Measurements from ENCODE around the gene GRIK1.

GRIK1 gene

DNA sequence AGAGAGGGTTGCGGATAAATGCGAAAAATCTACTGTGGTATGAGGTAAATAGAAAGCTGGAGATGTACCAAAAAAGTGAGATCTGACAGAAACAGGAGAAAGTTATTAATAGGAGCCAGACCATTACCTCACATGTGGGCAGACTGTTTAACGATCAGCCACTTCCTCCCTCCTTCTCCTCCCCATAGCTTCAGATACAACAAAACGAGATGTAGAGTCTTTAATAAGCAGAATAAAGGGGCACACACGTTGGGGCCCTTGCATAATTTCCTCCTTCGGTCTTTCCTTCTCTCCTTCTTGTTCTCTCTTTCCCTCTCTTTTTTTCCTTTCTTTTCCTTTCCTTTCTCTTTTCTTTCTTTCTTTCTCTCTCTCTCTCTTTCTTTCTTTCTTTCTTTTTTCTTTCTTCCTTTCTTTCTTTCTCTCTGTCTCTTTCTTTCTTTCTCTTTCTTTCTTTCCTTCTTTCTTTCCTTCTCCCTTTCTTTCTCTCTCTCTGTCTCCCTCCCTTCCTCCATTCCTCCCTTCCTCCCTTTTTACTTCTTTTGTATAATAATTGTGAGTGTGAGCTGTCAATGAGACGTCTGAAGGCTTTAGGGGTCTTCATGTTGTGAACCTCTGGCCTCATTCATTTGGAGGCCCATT is 242.1 kb downstream of the GRIK1 start:
- no peaks in the 10 kb centered on the region for H3K36me3 ChIP-seq (ENCODE audit: control insufficient read depth, insufficient read depth, low read length)
- no peak for TF ChIP-seq CTCF (IDR thresholded peaks at IDR 0.05; ENCODE audit: insufficient read depth, low read length, poor library complexity, severe bottlenecking)
- DNase-seq (ENCODE audit: extremely low read depth, insufficient read length): peak; percentile 26
- no peak overlapping the region for H3K4me3 ChIP-seq (replicated peaks; ENCODE audit: low read depth, low read length)
- no peaks in the 10 kb centered on the region for H3K27me3 ChIP-seq (replicated peaks; ENCODE audit: control insufficient read depth, insufficient read depth, low read length)

- no peaks in the 10 kb centered on the region for H3K27me3 ChIP-seq (replicated peaks; ENCODE audit: control insufficient read depth, insufficient read depth, low read length)
- no peak overlapping the region for H3K4me3 ChIP-seq (replicated peaks; ENCODE audit: low read depth, low read length)
- DNase-seq (ENCODE audit: extremely low read depth, insufficient read length): no peak
- TF ChIP-seq CTCF (IDR thresholded peaks at IDR 0.05; ENCODE audit: insufficient read depth, low read length, poor library complexity, severe bottlenecking): no peak
- H3K36me3 ChIP-seq (ENCODE audit: control insufficient read depth, insufficient read depth, low read length): no peaks in the 10 kb centered on the region
These were observed 242.9 kb downstream of the GRIK1 start for GRCh38 chr21:29696937-29697336.

DNA sequence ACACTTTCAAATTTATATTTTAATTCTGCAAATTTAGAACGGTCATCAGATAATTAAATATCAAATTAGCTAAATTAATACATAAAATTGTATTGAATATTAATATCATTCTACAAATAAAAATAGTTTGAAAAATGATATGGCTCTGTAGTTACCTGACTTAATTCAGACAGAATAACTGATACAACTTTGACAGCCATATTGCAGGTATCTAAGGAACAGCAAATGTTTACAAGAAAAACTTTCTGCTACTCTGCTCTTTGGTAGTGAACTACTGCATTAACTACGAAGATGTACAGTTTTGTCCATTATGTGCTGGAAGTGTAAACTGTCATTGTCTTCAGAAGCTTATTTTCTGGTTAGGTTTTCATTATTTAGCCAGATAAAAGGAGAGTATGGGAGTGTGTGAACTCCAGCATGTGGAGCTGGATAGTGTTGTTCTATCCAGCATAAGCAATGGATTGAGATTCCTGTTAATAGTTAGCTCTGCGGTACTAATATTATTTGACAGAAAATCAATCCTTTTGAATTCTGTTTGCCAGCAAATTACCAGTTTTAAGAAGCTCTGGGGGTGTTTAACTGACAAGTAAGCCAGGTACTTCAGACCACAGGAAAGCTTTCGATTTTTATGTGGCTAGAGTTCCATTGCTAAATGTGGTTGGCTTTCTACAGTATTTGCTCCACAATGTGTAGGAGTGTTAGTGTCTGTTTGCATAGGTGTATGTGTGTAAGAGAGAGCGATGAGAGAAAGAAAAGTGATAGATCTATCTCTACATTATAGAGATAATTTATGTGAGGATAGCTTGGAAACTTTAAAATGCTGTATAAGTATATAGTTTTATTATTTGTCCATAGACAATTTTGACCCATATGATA is 247.9 kb downstream of the GRIK1 start:
- Histone ChIP-seq H3K4me3 (replicated peaks; ENCODE audit: low read depth, low read length) (no peak overlapping the region), H3K36me3 (ENCODE audit: control insufficient read depth, insufficient read depth, low read length) (no peaks in the 10 kb centered on the region), H3K27me3 (replicated peaks; ENCODE audit: control insufficient read depth, insufficient read depth, low read length) (no peaks in the 10 kb centered on the region)
- no peak for DNase-seq (ENCODE audit: extremely low read depth, insufficient read length)
- no peak for TF ChIP-seq CTCF (IDR thresholded peaks at IDR 0.05; ENCODE audit: insufficient read depth, low read length, poor library complexity, severe bottlenecking)

GRCh38 chr21:29689753-29690152 is 250.0 kb downstream of the GRIK1 start:
- TF ChIP-seq CTCF (IDR thresholded peaks at IDR 0.05; ENCODE audit: insufficient read depth, low read length, poor library complexity, severe bottlenecking): no peak
- no peaks in the 10 kb centered on the region for H3K36me3 ChIP-seq (ENCODE audit: control insufficient read depth, insufficient read depth, low read length)
- no peaks in the 10 kb centered on the region for H3K27me3 ChIP-seq (replicated peaks; ENCODE audit: control insufficient read depth, insufficient read depth, low read length)
- DNase-seq (ENCODE audit: extremely low read depth, insufficient read length): no peak
- no peak overlapping the region for H3K4me3 ChIP-seq (replicated peaks; ENCODE audit: low read depth, low read length)

GRCh38 chr21:29684106-29684505 is 255.7 kb downstream of the GRIK1 start:
- TF ChIP-seq CTCF (IDR thresholded peaks at IDR 0.05; ENCODE audit: insufficient read depth, low read length, poor library complexity, severe bottlenecking): no peak
- Histone ChIP-seq H3K4me3 (replicated peaks; ENCODE audit: low read depth, low read length) (no peak overlapping the region), H3K36me3 (ENCODE audit: control insufficient read depth, insufficient read depth, low read length) (no peaks in the 10 kb centered on the region), H3K27me3 (replicated peaks; ENCODE audit: control insufficient read depth, insufficient read depth, low read length) (no peaks in the 10 kb centered on the region)
- no peak for DNase-seq (ENCODE audit: extremely low read depth, insufficient read length)
